MM.1S (cell line): Measurements from ENCODE around the gene PHETA1.

Experiments used
- DNase-seq: peaks from one replicate; pipeline ENCODE4 v3.0.0-alpha.2; 2015
- H2AFZ ChIP-seq: fragments of 300-600 bp; sonication (generic); 2 replicates; pipeline ENCODE4 v1.6.0; 2016; ENCODE audit warnings: antibody characterized with exemption, low read length
- H3F3A ChIP-seq: fragments of 300-600 bp; sonication (generic); 2 replicates; pipeline ENCODE4 v1.6.1; 2016; ENCODE audit warnings: mild to moderate bottlenecking, antibody characterized with exemption, low read length, moderate library complexity, mixed read lengths; ENCODE audit not compliant: insufficient read depth
- H3K27ac ChIP-seq: fragments of 300-600 bp; sonication (generic); 2 replicates; pipeline ENCODE4 v1.5.1; 2016; ENCODE audit warnings: mild to moderate bottlenecking, low read length
- H3K27me3 ChIP-seq: fragments of 300-600 bp; sonication (generic); replicated peaks from 2 replicates; pipeline ENCODE4 v1.6.0; 2016; ENCODE audit warnings: low read length; ENCODE audit not compliant: insufficient read depth
- H3K36me3 ChIP-seq: fragments of 300-600 bp; sonication (generic); replicated peaks from 2 replicates; pipeline ENCODE4 v1.6.1; 2016; ENCODE audit warnings: mild to moderate bottlenecking, low read length, mixed read lengths; ENCODE audit not compliant: insufficient read depth
- H3K4me1 ChIP-seq: fragments of 300-600 bp; sonication (generic); 2 replicates; pipeline ENCODE4 v1.6.1; 2016; ENCODE audit warnings: low read length, mixed read lengths
- H3K4me2 ChIP-seq: fragments of 300-600 bp; sonication (generic); 2 replicates; pipeline ENCODE4 v1.6.0; 2016; ENCODE audit warnings: low read depth, low read length
- H3K4me3 ChIP-seq: fragments of 300-600 bp; sonication (generic); 2 replicates; pipeline ENCODE4 v1.5.1; 2016; ENCODE audit warnings: low read length, mixed read lengths
- H3K79me2 ChIP-seq: fragments of 300-600 bp; sonication (generic); 2 replicates; pipeline ENCODE4 v1.6.1; 2016; ENCODE audit warnings: mixed run types, low read length, mixed read lengths
- H3K9ac ChIP-seq: fragments of 300-600 bp; sonication (generic); 2 replicates; pipeline ENCODE4 v1.6.1; 2016; ENCODE audit warnings: low read length, mixed read lengths
- H3K9me2 ChIP-seq: fragments of 300-600 bp; sonication (generic); replicated peaks from 2 replicates; pipeline ENCODE4 v1.6.1; 2016; ENCODE audit warnings: mild to moderate bottlenecking, low read length, mixed read lengths; ENCODE audit not compliant: insufficient read depth
- H3K9me3 ChIP-seq: fragments of 300-600 bp; sonication (generic); replicated peaks from 2 replicates; pipeline ENCODE4 v1.6.1; 2016; ENCODE audit warnings: mild to moderate bottlenecking, low read length, mixed read lengths; ENCODE audit not compliant: insufficient read depth
- H4K20me1 ChIP-seq: fragments of 300-600 bp; sonication (generic); 2 replicates; pipeline ENCODE4 v1.6.1; 2016; ENCODE audit warnings: mild to moderate bottlenecking, low read length, moderate library complexity, mixed read lengths; ENCODE audit not compliant: insufficient read depth
- CTCF ChIP-seq: fragments of 300-600 bp; sonication (generic); IDR thresholded peaks from 2 replicates; pipeline ENCODE4 v1.5.1; 2016; ENCODE audit warnings: antibody characterized with exemption, low read length, mixed read lengths
- EZH2 ChIP-seq: fragments of 300-600 bp; sonication (generic); optimal IDR thresholded peaks from 2 replicates; pipeline ENCODE3; 2017; ENCODE audit warnings: low read depth, mild to moderate bottlenecking, antibody characterized with exemption, low read length, mixed read lengths
- EZH2phosphoT487 ChIP-seq: fragments of 300-600 bp; sonication (generic); IDR thresholded peaks from 2 replicates; pipeline ENCODE4 v1.6.1; 2018; ENCODE audit warnings: antibody characterized with exemption, low read length

Gene PHETA1

DNA sequence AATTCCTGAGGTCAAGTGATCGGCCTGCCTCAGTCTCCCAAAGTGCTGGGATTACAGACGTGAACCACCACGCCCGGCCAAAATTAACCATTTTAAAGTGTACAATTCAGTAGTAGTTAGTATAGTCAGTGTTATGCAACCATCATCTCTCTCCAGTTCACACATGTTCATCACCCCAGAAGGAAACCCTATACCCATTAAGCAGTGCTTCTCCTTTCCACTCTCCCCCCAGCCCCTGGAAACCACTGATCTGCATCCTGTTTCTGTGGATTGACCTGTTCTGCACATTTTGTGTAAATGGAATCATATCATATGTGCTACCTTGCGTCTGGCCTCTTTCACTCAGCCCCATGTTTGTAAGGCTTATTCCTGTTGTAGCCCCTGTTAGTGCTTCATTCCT lies 52.2 kb downstream of the PHETA1 start:
- H3F3A ChIP-seq = no peaks in the 10 kb centered on the region
- H2AFZ ChIP-seq = no peak overlapping the region
- no peaks in the 10 kb centered on the region for H3K36me3 ChIP-seq
- H3K4me2 ChIP-seq = no peak overlapping the region
- DNase-seq = no peak
- H3K79me2 ChIP-seq = no peaks in the 10 kb centered on the region
- no peak overlapping the region for H3K4me3 ChIP-seq
- H3K4me1 ChIP-seq = no peaks in the 10 kb centered on the region
- H3K27ac ChIP-seq = no peak overlapping the region
- no peaks in the 10 kb centered on the region for H4K20me1 ChIP-seq
- no peaks in the 10 kb centered on the region for H3K9me2 ChIP-seq
- no peaks in the 10 kb centered on the region for H3K27me3 ChIP-seq
- H3K9ac ChIP-seq = no peak overlapping the region
- no peaks in the 10 kb centered on the region for H3K9me3 ChIP-seq
- no peak for TF ChIP-seq CTCF
- TF ChIP-seq EZH2phosphoT487 = no peak
- TF ChIP-seq EZH2 = no peak

GRCh38 chr12:111314953-111315539 lies 53.8 kb downstream of the PHETA1 start:
- Histone ChIP-seq H3K9ac (no peak overlapping the region), H3F3A (no peaks in the 10 kb centered on the region), H3K36me3 (no peaks in the 10 kb centered on the region), H2AFZ (no peak overlapping the region), H3K79me2 (no peaks in the 10 kb centered on the region), H3K9me3 (no peaks in the 10 kb centered on the region), H3K4me2 (no peak overlapping the region), H3K27me3 (no peaks in the 10 kb centered on the region), H3K4me1 (no peaks in the 10 kb centered on the region), H3K9me2 (no peaks in the 10 kb centered on the region), H4K20me1 (no peaks in the 10 kb centered on the region), H3K4me3 (no peak overlapping the region), H3K27ac (no peak overlapping the region)
- TF ChIP-seq EZH2phosphoT487 = no peak
- no peak for TF ChIP-seq CTCF
- no peak for TF ChIP-seq EZH2
- DNase-seq = no peak

GRCh38 chr12:111313833-111314259 lies 55.0 kb downstream of the PHETA1 start:
- Histone ChIP-seq H3K9me3 (no peaks in the 10 kb centered on the region), H3K9me2 (no peaks in the 10 kb centered on the region), H3K79me2 (no peaks in the 10 kb centered on the region), H4K20me1 (no peaks in the 10 kb centered on the region), H3K27ac (no peak overlapping the region), H3K4me2 (no peak overlapping the region), H3K4me1 (no peaks in the 10 kb centered on the region), H3K4me3 (no peak overlapping the region), H3K9ac (no peak overlapping the region), H3K27me3 (no peaks in the 10 kb centered on the region), H3K36me3 (no peaks in the 10 kb centered on the region), H3F3A (no peaks in the 10 kb centered on the region), H2AFZ (no peak overlapping the region)
- TF ChIP-seq EZH2phosphoT487 (no peak), CTCF (peak; percentile 73)
- peak; percentile 20 for DNase-seq
